GM18951 (cell line): ENCODE data around the gene SLC12A6.
A peak's percentile ranks its signal among the peaks of the same experiment; 100 is the strongest.
"Not testable (repeated sequence)": the region's sequence is repeated elsewhere in the genome, so short reads cannot be mapped to it uniquely, and the experiment has no call there.

ENCODE experiments used
- POLR2A ChIP-seq: IDR thresholded peaks from 4 replicates; pipeline ENCODE4 v1.6.1; 2011; ENCODE audit warnings: mild to moderate bottlenecking; ENCODE audit not compliant: insufficient read length, insufficient read depth; ENCODE audit errors: extremely low read depth
- in situ Hi-C: fragments of 300-500 bp; cut with MboI; formaldehyde crosslinking; loops from one replicate; pipeline ENCODE4 v1.12.0; 2022; ENCODE audit warnings: low sequenced_read_pairs, mixed read lengths, inconsistent platforms; ENCODE audit not compliant: unreplicated experiment

SLC12A6 gene

DNA sequence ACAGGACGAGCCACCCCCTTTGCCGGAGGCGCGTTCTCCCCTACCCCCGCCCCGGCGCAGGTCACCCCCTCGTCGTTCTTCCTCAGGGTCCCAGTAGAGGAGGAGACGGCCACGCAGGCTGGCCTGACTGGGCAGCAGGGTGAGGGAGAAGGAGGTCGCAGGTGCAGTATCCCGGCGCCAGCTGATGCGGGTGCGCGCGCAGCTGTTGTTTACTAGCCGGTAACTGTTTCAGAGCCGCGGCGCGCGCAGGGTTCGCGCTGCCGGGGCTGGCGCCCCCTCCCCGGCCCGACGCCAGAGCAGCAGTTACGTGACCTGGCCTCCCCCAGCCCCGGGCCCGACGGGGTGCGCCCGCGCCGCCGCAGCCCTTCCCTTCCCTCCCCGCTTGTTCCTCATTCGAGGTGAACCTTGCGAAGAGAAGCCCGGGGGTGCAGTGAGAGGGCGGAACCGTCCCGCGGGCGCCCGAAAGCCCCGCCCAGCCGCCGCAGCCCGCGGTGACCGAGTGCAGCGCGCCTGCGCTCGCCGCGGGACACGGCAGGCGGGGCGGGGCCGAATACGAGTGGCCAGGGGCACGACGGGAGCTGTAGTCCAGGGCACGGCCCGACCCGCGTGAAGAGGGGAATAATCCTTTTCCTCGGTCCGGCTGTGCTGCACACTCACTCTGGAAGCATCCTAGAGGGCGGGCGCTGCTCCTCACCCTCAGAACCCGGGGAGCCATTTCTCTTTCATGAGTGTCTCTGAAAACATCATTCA is at the start of gene SLC12A6:
TSS of gene SLC12A6 (minus strand) at position 225 of the 750 bp plus-strand sequence. CDS start 1,101 bp downstream, outside the sequence.
- in situ Hi-C loops = no loop called here
- peak; percentile 84 for TF ChIP-seq POLR2A

DNA sequence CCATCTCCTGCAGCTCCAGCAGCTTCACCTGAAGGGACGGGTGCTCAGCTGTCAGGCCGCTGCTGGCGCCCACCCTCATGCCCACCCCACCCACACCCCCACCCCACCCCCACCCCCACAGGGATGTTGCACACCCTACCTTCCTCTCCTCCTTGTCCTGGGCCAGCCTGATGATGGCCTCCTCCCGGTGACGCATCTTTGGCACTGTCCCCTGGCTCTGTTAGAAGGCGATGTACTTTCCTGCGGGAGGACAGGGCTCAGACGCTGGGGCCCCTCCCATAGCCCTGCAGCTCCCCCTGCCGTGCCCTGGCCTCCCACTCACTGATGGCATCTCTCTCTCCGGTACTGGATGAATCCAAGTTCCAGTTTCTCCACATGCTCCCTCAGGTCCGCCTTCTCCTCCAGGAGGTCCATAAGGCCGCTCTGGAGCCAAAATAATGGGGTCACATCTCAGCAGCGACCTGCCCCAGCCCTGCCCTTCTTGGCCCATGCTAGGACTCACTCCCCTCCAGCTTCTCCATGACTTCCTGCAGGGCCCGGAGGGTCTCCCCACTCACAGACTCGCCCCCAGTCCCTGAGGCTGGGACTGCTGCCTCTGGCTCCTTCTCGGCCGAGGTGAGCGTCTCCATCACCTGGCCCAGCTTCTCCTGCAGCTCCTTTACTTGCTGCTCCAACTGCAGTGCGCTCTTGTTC is 44.4 kb upstream of the SLC12A6 start:
- in situ Hi-C loops = not testable (repeated sequence)

DNA sequence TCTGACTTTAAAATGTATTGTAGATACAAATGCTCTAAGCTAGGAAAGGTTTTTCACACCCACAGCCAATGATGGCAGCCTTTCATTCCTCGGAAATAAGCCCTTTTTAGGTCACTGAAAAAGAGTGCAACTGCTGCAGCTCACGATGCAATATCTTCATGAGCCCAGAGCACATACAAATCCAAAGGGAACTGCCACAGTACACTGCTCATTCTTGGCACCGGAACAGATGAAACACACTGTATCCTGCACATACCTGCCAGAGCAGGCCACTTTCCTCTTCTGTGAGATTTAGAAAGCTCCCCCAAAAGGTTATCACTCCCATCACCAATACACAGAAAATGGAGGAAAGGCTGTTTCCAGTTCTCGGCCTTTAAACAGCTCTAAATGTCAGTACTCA is 42.9 kb upstream of the SLC12A6 start:
- in situ Hi-C loops = not testable (repeated sequence)

DNA sequence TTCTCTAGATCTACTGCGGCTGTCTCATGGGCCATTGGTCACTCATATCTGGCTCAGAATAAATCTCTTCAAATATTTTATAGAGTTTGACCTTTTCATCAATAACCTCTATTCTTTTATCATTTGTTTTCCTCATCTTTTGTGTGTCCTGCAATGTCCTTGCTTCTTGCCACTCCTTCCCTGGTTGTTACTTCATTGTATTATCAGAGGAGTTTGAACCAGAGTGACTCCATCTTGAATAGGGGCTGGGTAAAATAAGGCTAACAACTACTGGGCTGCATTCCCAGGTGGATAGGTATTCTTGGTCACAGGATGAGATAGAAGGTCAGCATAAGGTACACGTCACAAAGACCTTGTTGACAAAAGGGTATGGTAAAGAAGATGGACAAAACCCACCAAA is 39.3 kb upstream of the SLC12A6 start:
- no peak for TF ChIP-seq POLR2A
- in situ Hi-C loops = no loop called here

DNA sequence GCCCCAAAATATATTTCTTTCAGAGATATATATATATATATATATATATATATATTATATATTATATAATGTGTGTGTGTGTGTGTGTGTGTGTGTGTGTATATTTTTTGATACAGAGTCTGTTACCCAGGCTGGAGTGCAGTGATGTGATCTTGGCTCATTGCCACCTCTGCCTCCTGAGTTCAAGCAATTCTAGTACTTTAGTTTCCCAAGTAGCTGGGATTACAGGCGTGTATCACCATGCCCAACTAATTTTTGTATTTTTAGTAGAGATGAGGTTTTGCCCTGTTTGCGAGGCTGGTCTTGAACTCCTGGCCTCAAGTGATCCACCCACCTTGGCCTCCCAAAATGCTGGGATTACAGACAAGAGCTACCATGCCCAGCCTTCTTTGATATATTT is 38.0 kb upstream of the SLC12A6 start:
- in situ Hi-C loops = not testable (repeated sequence)

DNA sequence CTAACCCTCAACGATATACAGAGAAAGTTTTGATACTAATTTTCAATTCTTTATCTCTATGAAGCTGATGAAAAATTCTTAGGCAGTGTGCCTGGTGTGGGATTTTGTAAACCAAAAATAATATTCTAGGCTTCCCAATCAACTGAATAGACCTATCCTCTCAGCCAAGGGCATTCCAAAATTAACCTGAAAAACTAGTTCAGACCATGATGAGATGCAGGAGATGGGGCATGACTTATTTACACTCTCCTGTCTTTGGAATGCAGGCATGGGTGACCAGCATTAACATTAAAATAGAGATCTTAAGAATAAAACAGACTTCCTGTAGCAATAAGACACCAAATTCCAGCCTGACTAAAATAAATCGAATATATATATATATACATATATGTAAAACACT is 37.2 kb upstream of the SLC12A6 start:
- TF ChIP-seq POLR2A = no peak
- in situ Hi-C loops = loop anchor here (25.0 kb wide), 1 partner anchor 263 kb away; the partner anchor contains the start of genes EMC7 and PGBD4

DNA sequence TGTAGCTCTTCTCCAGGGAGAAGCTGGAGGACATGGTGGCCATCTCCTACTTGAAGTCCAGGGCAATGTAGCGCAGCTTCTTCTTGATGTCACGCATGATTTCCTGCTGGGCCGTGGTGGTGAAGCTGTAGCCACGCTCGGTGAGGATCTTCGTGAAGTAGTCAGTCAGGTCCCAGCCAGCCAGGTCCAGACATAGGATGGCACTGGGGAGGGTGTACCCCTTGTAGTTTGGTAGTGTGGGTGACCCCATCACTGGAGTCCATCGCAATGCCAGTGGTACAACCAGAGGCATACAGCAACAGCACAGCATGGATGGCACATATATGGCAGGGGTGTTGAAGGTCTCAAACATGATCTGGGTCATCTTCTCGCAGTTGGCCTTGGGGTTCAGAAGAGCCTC is 36.4 kb upstream of the SLC12A6 start:
- TF ChIP-seq POLR2A = no peak
- in situ Hi-C loops = loop anchor here (25.0 kb wide), 1 partner anchor 262 kb away; the partner anchor contains the start of genes EMC7 and PGBD4

DNA sequence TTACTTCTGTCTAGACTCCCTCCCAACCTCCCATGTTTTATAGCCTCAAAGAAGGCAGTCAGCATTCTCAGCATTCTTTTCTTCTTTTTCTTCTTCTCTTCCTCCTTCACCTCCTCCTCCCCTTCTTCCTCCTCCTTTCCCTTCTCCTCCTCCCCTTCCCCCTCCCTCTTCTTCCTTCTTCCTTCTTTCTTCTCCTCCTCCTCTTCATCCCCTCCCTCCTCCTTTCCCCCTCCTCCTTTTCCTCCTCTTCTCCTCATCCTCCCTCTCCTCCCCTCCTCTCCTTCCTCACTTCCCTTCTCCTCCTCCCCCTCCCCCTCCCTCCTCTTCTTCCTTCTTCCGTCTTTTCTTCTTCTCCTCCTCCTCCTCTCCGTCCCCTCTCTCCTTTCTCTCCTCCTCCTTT is 33.1 kb upstream of the SLC12A6 start:
- in situ Hi-C loops = loop anchor here (25.0 kb wide), 1 partner anchor 258 kb away; the partner anchor contains the start of genes EMC7 and PGBD4
- no peak for TF ChIP-seq POLR2A

DNA sequence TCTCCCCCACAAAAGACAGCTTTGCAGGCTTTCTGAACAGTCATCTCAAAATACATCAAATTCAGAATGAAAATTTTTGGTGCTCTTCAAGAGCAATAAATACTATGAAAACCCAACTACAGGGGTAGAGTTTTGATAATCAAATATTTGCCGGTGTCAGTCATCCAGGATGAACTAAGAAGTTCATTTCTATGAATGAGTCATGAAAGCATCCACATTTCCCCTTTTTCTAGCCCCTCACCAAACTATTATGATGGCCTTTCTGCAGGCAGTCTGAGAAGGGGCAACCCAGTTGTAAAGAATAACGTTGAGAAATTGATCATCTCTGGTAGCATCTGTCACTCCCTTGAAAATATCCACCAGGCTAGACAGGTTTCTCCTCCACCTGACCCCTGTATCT is 32.5 kb upstream of the SLC12A6 start:
- in situ Hi-C loops = loop anchor here (25.0 kb wide), 1 partner anchor 258 kb away; the partner anchor contains the start of genes EMC7 and PGBD4
- no peak for TF ChIP-seq POLR2A

DNA sequence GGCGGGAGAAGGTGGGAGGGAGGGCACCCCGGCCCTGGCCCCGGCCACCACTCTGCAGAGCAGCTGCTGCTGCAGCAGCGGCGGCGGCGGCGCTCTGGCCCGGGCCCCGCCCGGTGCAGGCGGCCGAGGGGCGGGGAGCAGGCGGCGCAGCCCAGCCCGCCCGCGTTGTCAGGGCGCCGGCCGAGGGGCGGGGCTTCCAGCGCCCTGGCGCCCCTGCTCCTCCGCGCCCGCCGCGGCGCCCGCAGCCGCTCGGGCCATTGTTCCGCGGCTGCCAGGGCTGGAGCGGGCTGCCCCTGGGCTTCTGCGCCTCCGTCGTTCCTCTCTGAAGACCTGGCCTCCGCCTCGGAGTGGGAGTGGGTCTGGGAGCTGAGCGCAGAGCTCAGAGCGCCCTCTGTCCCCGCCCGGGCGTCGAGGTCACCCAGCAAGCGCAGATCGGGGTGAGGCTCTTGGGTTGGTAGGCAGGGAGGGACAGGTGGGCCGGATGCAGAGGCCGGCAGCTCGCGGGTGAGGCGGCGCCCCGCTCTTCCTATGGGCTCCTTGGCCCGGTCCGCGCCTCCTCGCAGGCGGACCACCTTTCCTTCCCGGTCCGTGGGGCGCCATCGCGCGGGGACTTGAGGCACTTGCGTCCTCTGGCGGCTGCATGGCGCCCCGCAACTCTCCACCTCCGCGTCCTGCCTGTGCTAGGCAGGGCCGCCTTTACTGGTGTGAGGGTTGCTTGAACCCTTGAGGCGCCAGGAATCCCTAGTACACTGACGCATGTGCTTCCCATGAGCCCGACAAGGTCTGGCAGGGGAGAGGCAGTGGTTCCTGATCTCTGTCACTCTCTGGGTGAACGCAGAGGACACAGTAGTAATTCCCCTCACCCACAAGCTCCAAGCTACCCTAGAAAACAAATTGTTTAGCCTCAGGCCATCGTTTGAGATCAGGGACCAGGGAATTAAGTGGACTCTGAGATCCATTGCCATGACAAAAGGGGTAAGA is 29.8 kb upstream of the SLC12A6 start, which contains the start of gene LPCAT4:
TSS of gene LPCAT4 (minus strand) at position 96 of the 981 bp plus-strand sequence. CDS start 96 bp downstream, outside the sequence.
- in situ Hi-C loops = loop anchor here (25.0 kb wide), 1 partner anchor 255 kb away; the partner anchor contains the start of genes EMC7 and PGBD4
- peak; percentile 93 for TF ChIP-seq POLR2A

DNA sequence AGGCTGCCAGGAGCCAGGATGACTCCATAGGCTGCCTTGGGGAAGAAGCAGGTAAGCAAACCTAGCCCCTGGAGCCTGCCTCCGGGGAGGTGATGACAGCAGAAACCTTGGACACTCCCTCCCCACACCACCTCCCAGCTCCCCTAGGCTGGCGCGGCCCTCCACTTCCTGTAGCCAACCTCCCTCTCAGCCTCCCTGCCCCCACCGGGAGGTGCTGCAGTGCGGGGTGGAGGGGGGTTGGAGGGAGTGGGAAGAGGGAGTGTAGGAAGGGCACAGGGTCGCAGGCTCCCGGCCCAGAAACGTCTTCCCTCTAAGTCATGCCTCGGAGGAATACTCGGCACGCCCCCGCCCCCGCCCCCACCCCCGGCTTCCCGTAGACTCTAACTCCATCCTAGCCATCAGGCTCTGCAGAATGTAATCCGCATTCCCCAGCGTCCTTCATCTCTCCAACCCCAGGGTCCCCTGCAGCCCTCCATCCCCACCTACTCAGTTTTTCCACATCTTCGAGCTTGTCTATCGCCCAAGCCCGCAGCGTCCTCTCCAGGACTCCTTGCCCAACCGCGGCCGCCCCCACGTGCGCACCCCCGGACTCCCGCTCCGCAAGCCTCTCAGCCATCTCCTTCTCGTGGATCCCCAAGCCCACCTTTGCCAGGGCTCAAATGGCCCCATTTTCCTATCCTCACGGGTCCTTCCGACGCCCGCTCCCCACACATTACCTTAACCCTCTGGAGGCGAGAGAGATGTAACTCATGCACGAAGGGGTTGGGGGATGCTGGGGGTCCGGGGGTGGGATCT is 28.9 kb upstream of the SLC12A6 start:
- TF ChIP-seq POLR2A = peak; percentile 33
- in situ Hi-C loops = loop anchor here (25.0 kb wide), 1 partner anchor 254 kb away; the partner anchor contains the start of genes EMC7 and PGBD4

DNA sequence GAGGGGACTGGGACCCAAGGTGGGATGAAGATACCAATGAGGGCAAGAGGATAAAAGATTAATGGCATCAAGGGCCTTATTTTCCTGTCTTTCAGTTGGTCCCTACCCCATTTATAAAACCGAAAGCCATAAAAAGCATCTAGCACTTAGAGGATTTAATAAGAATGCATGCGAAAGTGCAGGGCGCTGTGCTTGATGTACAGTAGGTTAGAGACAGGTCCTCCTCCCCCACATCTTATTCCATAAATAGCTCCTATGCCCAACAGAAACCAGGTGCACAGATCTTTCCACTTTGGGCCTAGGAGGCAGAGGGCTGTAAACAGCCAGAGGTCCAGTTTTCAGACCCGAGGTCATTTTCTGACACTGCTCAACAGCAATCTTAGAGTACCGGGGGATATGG is 28.3 kb upstream of the SLC12A6 start:
- no peak for TF ChIP-seq POLR2A
- in situ Hi-C loops = loop anchor here (25.0 kb wide), 1 partner anchor 254 kb away; the partner anchor contains the start of genes EMC7 and PGBD4
